ENCODE measurements around the gene DENND4C.

The DENND4C gene

DNA sequence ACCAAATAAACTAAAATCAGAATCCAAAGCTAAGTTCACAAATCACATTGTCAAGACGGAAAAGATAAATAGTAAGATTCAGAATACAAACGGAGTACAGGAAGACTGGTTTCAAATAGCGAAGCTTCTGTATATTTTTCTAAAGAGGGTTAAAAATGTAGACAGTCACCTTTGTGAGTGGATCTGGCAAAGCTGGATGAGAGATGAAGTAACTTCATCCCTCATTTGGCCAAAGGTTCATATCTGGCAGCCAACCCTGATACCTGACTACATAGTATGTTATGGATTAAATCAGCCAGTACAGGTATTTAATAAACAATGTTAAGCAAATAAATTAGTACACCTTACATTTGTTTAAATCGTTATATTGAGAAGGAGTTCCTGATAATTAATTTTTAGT, 21.3 kb upstream of the DENND4C start:
- no peaks in the 10 kb centered on the region for H3F3A ChIP-seq (ENCODE audit: insufficient read depth)
- H3K4me2 ChIP-seq (ENCODE audit: low read depth, low read length, poor library complexity, severe bottlenecking), result no peak overlapping the region
- H3K27me3 ChIP-seq (ENCODE audit: low read length), result no peaks in the 10 kb centered on the region
- H2AFZ ChIP-seq (ENCODE audit: low read depth, low read length, severe bottlenecking), result no peak overlapping the region
- TF ChIP-seq, protein P1, sequence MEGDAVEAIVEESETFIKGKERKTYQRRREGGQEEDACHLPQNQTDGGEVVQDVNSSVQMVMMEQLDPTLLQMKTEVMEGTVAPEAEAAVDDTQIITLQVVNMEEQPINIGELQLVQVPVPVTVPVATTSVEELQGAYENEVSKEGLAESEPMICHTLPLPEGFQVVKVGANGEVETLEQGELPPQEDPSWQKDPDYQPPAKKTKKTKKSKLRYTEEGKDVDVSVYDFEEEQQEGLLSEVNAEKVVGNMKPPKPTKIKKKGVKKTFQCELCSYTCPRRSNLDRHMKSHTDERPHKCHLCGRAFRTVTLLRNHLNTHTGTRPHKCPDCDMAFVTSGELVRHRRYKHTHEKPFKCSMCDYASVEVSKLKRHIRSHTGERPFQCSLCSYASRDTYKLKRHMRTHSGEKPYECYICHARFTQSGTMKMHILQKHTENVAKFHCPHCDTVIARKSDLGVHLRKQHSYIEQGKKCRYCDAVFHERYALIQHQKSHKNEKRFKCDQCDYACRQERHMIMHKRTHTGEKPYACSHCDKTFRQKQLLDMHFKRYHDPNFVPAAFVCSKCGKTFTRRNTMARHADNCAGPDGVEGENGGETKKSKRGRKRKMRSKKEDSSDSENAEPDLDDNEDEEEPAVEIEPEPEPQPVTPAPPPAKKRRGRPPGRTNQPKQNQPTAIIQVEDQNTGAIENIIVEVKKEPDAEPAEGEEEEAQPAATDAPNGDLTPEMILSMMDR (IDR thresholded peaks at IDR 0.05; ENCODE audit: insufficient read depth, low read length, poor library complexity, severe bottlenecking), result no peak
- no peak for TF ChIP-seq EZH2phosphoT487 (conservative IDR thresholded peaks at IDR 0.05; ENCODE audit: low read length)
- H3K9me3 ChIP-seq (ENCODE audit: insufficient read depth, low read length), result no peaks in the 10 kb centered on the region
- H3K9me2 ChIP-seq (replicated peaks; ENCODE audit: insufficient read depth, low read length), result no peaks in the 10 kb centered on the region
- no peak overlapping the region for H3K27ac ChIP-seq (ENCODE audit: low read depth, low read length)
- no peak overlapping the region for H3K4me3 ChIP-seq (ENCODE audit: insufficient read depth, low read length, poor library complexity, severe bottlenecking)
- no peak overlapping the region for H3K9ac ChIP-seq (ENCODE audit: low read length)
- no peaks in the 10 kb centered on the region for H3K79me2 ChIP-seq (ENCODE audit: insufficient read depth, low read length)
- no peaks in the 10 kb centered on the region for H4K20me1 ChIP-seq (ENCODE audit: low read depth, low read length)
- no peaks in the 10 kb centered on the region for H3K36me3 ChIP-seq (ENCODE audit: low read length)

GRCh38 chr9:19213823-19214222, 16.7 kb upstream of the DENND4C start:
- no peaks in the 10 kb centered on the region for H3K36me3 ChIP-seq (ENCODE audit: low read length)
- H3K79me2 ChIP-seq (ENCODE audit: insufficient read depth, low read length), result no peaks in the 10 kb centered on the region
- H3F3A ChIP-seq (ENCODE audit: insufficient read depth), result no peaks in the 10 kb centered on the region
- no peak overlapping the region for H3K4me2 ChIP-seq (ENCODE audit: low read depth, low read length, poor library complexity, severe bottlenecking)
- no peak overlapping the region for H3K4me3 ChIP-seq (ENCODE audit: insufficient read depth, low read length, poor library complexity, severe bottlenecking)
- no peaks in the 10 kb centered on the region for H4K20me1 ChIP-seq (ENCODE audit: low read depth, low read length)
- no peak overlapping the region for H3K27ac ChIP-seq (ENCODE audit: low read depth, low read length)
- TF ChIP-seq, protein P1 (IDR thresholded peaks at IDR 0.05; ENCODE audit: insufficient read depth, low read length, poor library complexity, severe bottlenecking), result no peak
- TF ChIP-seq EZH2phosphoT487 (conservative IDR thresholded peaks at IDR 0.05; ENCODE audit: low read length), result no peak
- H2AFZ ChIP-seq (ENCODE audit: low read depth, low read length, severe bottlenecking), result no peak overlapping the region
- H3K9me2 ChIP-seq (replicated peaks; ENCODE audit: insufficient read depth, low read length), result no peaks in the 10 kb centered on the region
- H3K27me3 ChIP-seq (ENCODE audit: low read length), result no peaks in the 10 kb centered on the region
- no peak overlapping the region for H3K9ac ChIP-seq (ENCODE audit: low read length)
- H3K9me3 ChIP-seq (ENCODE audit: insufficient read depth, low read length), result no peaks in the 10 kb centered on the region

GRCh38 chr9:19216466-19216865, 14.0 kb upstream of the DENND4C start:
- no peaks in the 10 kb centered on the region for H3K36me3 ChIP-seq (ENCODE audit: low read length)
- H2AFZ ChIP-seq (ENCODE audit: low read depth, low read length, severe bottlenecking), result no peak overlapping the region
- H3K4me3 ChIP-seq (ENCODE audit: insufficient read depth, low read length, poor library complexity, severe bottlenecking), result no peak overlapping the region
- H3K4me2 ChIP-seq (ENCODE audit: low read depth, low read length, poor library complexity, severe bottlenecking), result no peak overlapping the region
- no peak overlapping the region for H3K9ac ChIP-seq (ENCODE audit: low read length)
- no peaks in the 10 kb centered on the region for H3F3A ChIP-seq (ENCODE audit: insufficient read depth)
- H3K79me2 ChIP-seq (ENCODE audit: insufficient read depth, low read length), result no peaks in the 10 kb centered on the region
- no peak for TF ChIP-seq EZH2phosphoT487 (conservative IDR thresholded peaks at IDR 0.05; ENCODE audit: low read length)
- TF ChIP-seq, protein P1 (IDR thresholded peaks at IDR 0.05; ENCODE audit: insufficient read depth, low read length, poor library complexity, severe bottlenecking), result no peak
- no peaks in the 10 kb centered on the region for H3K9me3 ChIP-seq (ENCODE audit: insufficient read depth, low read length)
- no peaks in the 10 kb centered on the region for H3K9me2 ChIP-seq (replicated peaks; ENCODE audit: insufficient read depth, low read length)
- H3K27ac ChIP-seq (ENCODE audit: low read depth, low read length), result no peak overlapping the region
- H3K27me3 ChIP-seq (ENCODE audit: low read length), result no peaks in the 10 kb centered on the region
- H4K20me1 ChIP-seq (ENCODE audit: low read depth, low read length), result no peaks in the 10 kb centered on the region

All from SU-DHL-6 (cell line).